NB4 (cell line): ENCODE measurements around the gene TCF7.

ENCODE experiments used
- DNase-seq: peaks from one replicate; pipeline ENCODE4 v3.0.0; 2010; ENCODE audit warnings: low read depth
- H3K4me3 ChIP-seq: one replicate; pipeline ENCODE4 v1.5.1; 2011; ENCODE audit warnings: mild to moderate bottlenecking, low read depth, low read length, moderate library complexity
- CTCF ChIP-seq: IDR thresholded peaks from one replicate; pipeline ENCODE4 v1.5.1; 2012; ENCODE audit warnings: low read depth, low read length
- MAX ChIP-seq: IDR thresholded peaks from 2 replicates; pipeline ENCODE4 v1.6.1; 2011; ENCODE audit warnings: low read depth, low read length
- MYC ChIP-seq: IDR thresholded peaks from 2 replicates; pipeline ENCODE4 v1.6.1; 2011; ENCODE audit warnings: low read depth, low read length
- POLR2A ChIP-seq: IDR thresholded peaks from 2 replicates; pipeline ENCODE4 v1.6.1; 2011; ENCODE audit warnings: mild to moderate bottlenecking; ENCODE audit not compliant: insufficient read length; ENCODE audit errors: extremely low read depth

The TCF7 gene

GRCh38 chr5:134178096-134178419 is 63.6 kb downstream of the TCF7 start:
- no peak for TF ChIP-seq CTCF
- TF ChIP-seq MYC: no peak
- no peak for TF ChIP-seq MAX
- no peak for TF ChIP-seq POLR2A
- DNase-seq: no peak
- H3K4me3 ChIP-seq: no peak overlapping the region

GRCh38 chr5:134183481-134183880 is 69.0 kb downstream of the TCF7 start:
- TF ChIP-seq MYC: no peak
- TF ChIP-seq MAX: no peak
- TF ChIP-seq CTCF: no peak
- TF ChIP-seq POLR2A: no peak
- DNase-seq: no peak
- no peak overlapping the region for H3K4me3 ChIP-seq

DNA sequence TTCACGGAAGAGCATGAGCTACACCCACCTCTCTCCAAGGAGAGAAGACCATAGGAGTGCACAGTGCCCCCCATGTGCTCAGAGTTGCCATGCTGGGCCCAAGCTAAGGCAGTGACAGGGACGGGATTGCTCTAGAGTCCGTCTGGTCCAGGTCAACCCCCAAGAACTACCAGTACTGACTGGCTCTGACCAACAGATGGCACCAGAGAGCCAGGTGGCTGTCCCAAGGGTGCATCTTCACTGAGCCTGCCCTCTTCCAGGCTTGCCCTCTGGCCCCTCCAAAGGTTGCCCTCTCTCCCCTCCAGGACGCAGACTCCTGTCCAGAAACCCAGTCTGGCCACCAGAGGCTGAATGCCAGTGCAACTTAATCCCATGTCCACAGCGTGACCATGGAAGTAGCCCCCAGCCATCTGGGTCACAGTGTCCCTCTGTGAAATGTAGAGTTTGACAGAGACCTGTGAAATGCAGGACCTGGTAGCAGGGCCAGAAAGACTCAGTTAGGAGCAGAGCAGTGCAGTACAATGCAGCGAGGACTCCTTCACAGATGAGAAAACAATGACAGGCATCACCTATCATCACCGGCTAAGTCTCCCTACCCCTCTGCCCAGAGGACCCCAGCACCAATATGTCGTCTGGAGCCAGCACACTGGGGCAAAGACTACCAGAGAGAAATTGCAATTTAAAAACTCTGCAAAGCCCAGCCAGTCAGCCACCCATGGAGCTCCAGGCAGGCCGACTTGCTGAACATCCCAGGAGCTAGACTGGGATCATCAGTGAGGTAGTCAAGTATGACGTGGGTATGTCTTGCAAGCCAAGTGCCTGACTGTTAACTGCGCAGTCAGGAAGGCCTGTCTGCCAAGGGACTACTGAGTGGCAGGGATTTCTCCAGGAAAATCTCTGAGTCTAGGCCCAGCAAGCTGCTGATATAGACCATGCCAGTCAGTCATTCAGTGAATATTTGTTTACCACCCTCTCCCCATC is 70.0 kb downstream of the TCF7 start:
- TF ChIP-seq CTCF: peak; percentile 88
- TF ChIP-seq MAX: no peak
- TF ChIP-seq POLR2A: no peak
- H3K4me3 ChIP-seq: no peak overlapping the region
- DNase-seq: peak; percentile 72

GRCh38 chr5:134188092-134188491 is 73.6 kb downstream of the TCF7 start:
- DNase-seq: no peak
- TF ChIP-seq MYC (no peak), CTCF (no peak), POLR2A (no peak), MAX (no peak)

DNA sequence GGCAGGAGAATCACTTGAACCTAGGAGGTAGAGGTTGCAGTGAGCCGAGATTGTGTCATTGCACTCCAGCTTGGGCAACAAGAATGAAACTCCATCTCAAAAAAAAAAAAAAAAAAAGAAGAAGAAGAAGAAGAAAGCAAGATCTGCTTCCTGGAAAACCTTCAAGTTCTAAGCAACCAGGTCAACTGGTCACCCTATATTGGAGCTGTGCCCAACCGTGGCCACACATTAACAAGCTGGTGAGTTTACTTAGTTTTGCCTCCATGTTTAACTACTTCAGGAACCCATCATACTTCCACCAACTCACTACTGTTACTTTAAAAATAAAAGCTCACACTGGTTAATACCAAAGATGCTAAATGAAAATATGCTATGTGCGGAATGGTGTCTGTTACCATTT is 74.5 kb downstream of the TCF7 start:
- no peak for TF ChIP-seq MAX
- no peak for TF ChIP-seq CTCF
- no peak for TF ChIP-seq POLR2A
- no peak for TF ChIP-seq MYC
- DNase-seq: no peak

More at GRCh38 chr5:134188092-134188491, 73.6 kb downstream of the TCF7 start:
- H3K4me3 ChIP-seq: no peak overlapping the region

GRCh38 chr5:134195666-134196065 is 81.2 kb downstream of the TCF7 start:
- TF ChIP-seq MAX (no peak), MYC (no peak), POLR2A (no peak), CTCF (no peak)
- no peak overlapping the region for H3K4me3 ChIP-seq
- DNase-seq: no peak

More for the DNA sequence above, 74.5 kb downstream of the TCF7 start:
- no peak overlapping the region for H3K4me3 ChIP-seq
